Gastroesophageal sphincter (tissue), 4 donors: ENCODE measurements around the gene MRPS9. TPM values are rescaled to one million over a fixed set of nuclear protein-coding genes. Genes with fewer than 3 reads are reported as not detected.
A peak's percentile ranks its signal among the peaks of the same experiment; 100 is the strongest.

Source experiments
- ATAC-seq: fragments of 150-250 bp; one replicate; pipeline ENCODE4 v1.9.1; 2016; ENCODE audit warnings: mild to moderate bottlenecking, moderate library complexity
- H3K27ac ChIP-seq, 4 donors: fragments of 200-600 bp; sonication (generic) in 3 of 4; 1 replicate in 3 of 4; 2 replicates in 1 of 4; pipeline ENCODE4 v1.5.1; 2016 to 2019
- H3K27me3 ChIP-seq: fragments of 200-600 bp; sonication (generic); one replicate; pipeline ENCODE4 v1.5.1; 2019
- H3K36me3 ChIP-seq, 2 donors: fragments of 200-600 bp; sonication (generic); one replicate each; pipeline ENCODE4 v1.5.1; 2019; ENCODE audit warnings: control low read depth in 1 of 2
- H3K4me1 ChIP-seq, 3 donors: fragments of 200-600 bp; sonication (generic); 1 replicate in 2 of 3; 2 replicates in 1 of 3; pipeline ENCODE4 v1.5.1; 2016 to 2019; ENCODE audit warnings: control low read depth in 2 of 3
- H3K4me3 ChIP-seq, 2 donors: fragments of 200-600 bp; sonication (generic); one replicate each; pipeline ENCODE4 v1.5.1; 2019; ENCODE audit warnings: mild to moderate bottlenecking in 1 of 2, moderate library complexity in 1 of 2
- H3K9me3 ChIP-seq, 3 donors: fragments of 200-600 bp; sonication (generic); one replicate each; pipeline ENCODE4 v1.5.1; 2017 to 2019; ENCODE audit warnings: control low read depth in 2 of 3
- EP300 ChIP-seq: sonication (generic); formaldehyde crosslinking; IDR thresholded peaks from one replicate; pipeline ENCODE4 v1.6.1; 2017; ENCODE audit warnings: antibody characterized with exemption, mild to moderate bottlenecking
- POLR2A ChIP-seq, 2 donors: fragments of 450-650 bp; IDR thresholded peaks; one replicate each; pipeline ENCODE4 v1.6.1; 2017; ENCODE audit warnings: antibody characterized with exemption in 2 of 2, mild to moderate bottlenecking in 2 of 2, moderate library complexity in 1 of 2
- POLR2AphosphoS5 ChIP-seq: sonication (generic); formaldehyde crosslinking; IDR thresholded peaks from one replicate; pipeline ENCODE4 v1.6.1; 2017; ENCODE audit warnings: antibody characterized with exemption
- WGBS, 2 donors: methylation state at CpG; one replicate each; pipeline ENCODE4 v1.1.5; 2018; ENCODE audit warnings: low coverage in 1 of 2; 5-methylcytosine and 5-hydroxymethylcytosine counted together
- total RNA-seq, 4 donors: library from RNA; depleted of rRNA; stranded (reverse); fragments of >200 nt; gene quantifications; one replicate each; pipeline ENCODE4 v1.1.0, GENCODE V29; 2016
- TF ChIP-seq, protein P1 (sequence below), 4 experiments: fragments of 200-600 bp in 2 of 4; fragments of 450-650 bp in 2 of 4; sonication (generic) in 1 of 4; IDR thresholded peaks; one replicate each; pipeline ENCODE4 v1.5.1; 2017 to 2019; ENCODE audit warnings: antibody characterized with exemption in 4 of 4, mild to moderate bottlenecking in 2 of 4, moderate library complexity in 2 of 4

MRPS9 gene
- total RNA-seq, 4 donors from 2014 or later = 21.1 to 26.8 (median 23.2) TPM

DNA sequence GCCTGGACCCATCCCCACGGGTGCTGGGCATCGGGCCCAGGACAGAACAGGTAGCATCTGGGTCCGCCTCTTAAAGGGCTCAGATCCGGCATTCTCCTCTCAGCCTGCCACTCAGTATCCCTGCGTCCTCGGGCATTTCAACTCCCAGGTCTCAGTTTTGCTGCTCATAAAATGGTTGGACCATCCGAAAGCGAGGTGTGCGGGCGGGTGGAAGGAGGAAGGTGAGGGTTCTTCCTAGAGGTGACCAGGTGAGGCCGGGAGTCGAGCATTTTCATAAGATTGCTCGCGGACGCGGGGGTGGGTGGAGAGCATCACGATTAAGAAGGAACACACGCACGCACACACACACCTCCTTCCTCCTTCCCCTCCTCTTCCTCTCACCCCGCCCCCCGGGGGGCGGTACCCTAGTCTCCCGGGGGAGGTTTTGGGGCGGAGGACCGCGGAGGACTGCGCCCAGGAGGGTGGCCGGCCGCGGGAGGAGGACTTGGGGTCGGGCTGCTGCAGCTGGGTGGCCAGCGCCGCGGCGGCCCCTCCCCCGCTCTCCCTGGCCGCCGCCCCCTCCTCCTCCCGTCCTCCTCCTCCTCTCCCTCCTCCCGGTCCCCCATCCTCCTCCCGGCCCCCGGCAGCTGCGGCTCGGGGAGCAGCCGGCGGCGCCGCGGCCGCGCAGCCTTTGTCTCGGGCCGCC, 105.7 kb downstream of the MRPS9 start:
- 2% methylated on average over 9 of the region's 53 CpGs; no CpG with 5 or more reads in 1 of the 2 donors for WGBS, 2 donors
- Histone ChIP-seq H3K4me1 (peaks cover 0 to 17% (median 0%) of the 10 kb centered on the region in 3 donors), H3K27ac (no peak overlapping the region), H3K27me3 (peaks cover 68% of the 10 kb centered on the region), H3K9me3 (no peaks in the 10 kb centered on the region), H3K36me3 (no peaks in the 10 kb centered on the region), H3K4me3 (peak overlapping the region in 1 of 2 donors; percentile 45)
- no peak for TF ChIP-seq EP300
- TF ChIP-seq POLR2A (IDR thresholded peaks at IDR 0.05) = no peak
- TF ChIP-seq, protein P1, sequence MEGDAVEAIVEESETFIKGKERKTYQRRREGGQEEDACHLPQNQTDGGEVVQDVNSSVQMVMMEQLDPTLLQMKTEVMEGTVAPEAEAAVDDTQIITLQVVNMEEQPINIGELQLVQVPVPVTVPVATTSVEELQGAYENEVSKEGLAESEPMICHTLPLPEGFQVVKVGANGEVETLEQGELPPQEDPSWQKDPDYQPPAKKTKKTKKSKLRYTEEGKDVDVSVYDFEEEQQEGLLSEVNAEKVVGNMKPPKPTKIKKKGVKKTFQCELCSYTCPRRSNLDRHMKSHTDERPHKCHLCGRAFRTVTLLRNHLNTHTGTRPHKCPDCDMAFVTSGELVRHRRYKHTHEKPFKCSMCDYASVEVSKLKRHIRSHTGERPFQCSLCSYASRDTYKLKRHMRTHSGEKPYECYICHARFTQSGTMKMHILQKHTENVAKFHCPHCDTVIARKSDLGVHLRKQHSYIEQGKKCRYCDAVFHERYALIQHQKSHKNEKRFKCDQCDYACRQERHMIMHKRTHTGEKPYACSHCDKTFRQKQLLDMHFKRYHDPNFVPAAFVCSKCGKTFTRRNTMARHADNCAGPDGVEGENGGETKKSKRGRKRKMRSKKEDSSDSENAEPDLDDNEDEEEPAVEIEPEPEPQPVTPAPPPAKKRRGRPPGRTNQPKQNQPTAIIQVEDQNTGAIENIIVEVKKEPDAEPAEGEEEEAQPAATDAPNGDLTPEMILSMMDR (IDR thresholded peaks at IDR 0.05) = no peak
- no peak for TF ChIP-seq POLR2AphosphoS5
- ATAC-seq = no peak

DNA sequence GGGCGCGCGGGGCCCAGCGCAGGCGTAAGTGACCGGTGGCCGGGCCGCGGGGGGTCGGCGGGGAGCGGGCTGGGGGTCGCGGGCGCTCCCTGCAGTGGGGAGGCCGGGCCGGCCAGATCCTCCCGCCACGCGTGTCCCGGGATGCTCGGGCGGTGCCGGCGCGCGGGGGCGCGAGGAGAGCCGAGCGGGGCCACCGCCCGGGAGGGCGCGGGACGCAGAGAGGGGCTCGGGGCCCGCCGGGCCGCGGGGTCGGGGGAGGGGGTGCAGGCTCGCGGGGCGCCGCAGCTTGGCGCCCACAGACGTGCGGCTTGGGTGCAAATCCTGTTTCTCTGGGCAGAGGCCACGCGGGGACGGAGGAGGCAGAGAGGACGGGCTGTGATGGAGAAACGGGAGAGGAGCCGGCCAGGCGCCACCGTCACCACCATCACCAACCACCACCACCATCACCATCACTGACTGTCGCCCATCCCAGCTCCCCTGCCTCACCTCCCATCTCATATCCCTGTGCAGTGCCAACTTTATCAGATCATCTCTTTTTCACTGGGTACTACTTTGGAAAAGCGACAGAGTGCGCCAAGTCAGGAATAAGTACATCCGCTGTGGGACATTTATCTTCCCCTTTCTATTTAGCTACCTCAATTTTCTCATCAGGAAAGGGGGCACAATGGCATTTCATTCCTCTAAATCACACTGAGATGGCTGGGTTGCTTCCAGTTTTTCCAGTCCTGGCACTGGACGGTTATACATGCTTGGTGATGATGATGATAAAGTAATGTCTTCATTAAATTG, 106.5 kb downstream of the MRPS9 start:
- Histone ChIP-seq H3K36me3 (no peaks in the 10 kb centered on the region), H3K27me3 (peaks cover 68% of the 10 kb centered on the region), H3K27ac (no peak overlapping the region), H3K4me3 (peak overlapping the region in 1 of 2 donors; percentile 45), H3K9me3 (no peaks in the 10 kb centered on the region), H3K4me1 (peaks cover 0 to 17% (median 0%) of the 10 kb centered on the region in 3 donors)
- WGBS, 2 donors = 5 to 6% methylated on average over 18 to 30 of the region's 62 CpGs
- no peak for ATAC-seq
- TF ChIP-seq POLR2A (IDR thresholded peaks at IDR 0.05) = no peak

DNA sequence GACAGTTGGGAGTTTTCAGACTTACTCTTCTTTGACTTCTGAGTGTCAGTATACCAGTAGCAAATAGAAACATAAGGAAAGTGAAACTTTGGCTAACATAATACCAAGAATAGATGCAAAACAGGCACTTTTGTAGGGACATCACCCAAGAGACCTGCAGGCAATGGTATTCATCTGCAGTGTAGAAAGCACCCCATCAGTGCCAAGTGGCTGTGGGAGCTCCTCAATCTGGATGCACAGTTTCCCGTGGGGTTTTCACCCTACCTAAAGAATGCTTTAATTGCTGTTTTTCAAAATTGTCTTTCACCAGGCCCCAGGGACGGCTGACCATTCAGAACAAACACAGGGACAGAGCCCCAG, 107.1 kb downstream of the MRPS9 start:
- no peak overlapping the region for H3K27ac ChIP-seq
- TF ChIP-seq, protein P1 (IDR thresholded peaks at IDR 0.05) = no peak
- TF ChIP-seq POLR2AphosphoS5 = no peak
- no peak for TF ChIP-seq POLR2A (IDR thresholded peaks at IDR 0.05)
- TF ChIP-seq EP300 = no peak
- H3K9me3 ChIP-seq = no peaks in the 10 kb centered on the region
- H3K4me1 ChIP-seq = peaks cover 0 to 17% (median 0%) of the 10 kb centered on the region in 3 donors
- no peak for ATAC-seq
- H3K36me3 ChIP-seq = no peaks in the 10 kb centered on the region
- peaks cover 68% of the 10 kb centered on the region for H3K27me3 ChIP-seq
- H3K4me3 ChIP-seq = no peak overlapping the region
- WGBS, 2 donors = 0 to 64% methylated on average over 1 to 2 of the region's 2 CpGs

DNA sequence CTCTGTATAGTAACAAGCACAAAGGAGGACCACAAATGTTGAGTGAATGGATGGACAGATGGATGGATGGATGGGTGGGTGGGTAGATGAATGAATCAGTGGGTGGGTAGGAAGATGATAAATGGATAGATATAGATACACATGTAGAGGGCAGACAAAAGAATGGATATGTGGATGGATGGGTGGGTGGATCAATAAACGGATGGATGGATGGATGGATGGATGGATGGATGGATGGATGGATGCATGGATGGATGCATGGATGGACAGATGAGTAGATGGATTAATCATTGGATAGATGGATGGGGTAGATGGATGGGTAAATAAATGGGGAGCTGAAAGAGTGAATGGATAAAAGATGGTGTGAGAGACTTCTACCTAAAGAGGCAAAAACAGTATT, 111.4 kb downstream of the MRPS9 start:
- 88% methylated on average over 1 of the region's 1 CpG; no CpG with 5 or more reads in 1 of the 2 donors for WGBS, 2 donors
- Histone ChIP-seq H3K4me1 (peaks cover 0 to 6% (median 0%) of the 10 kb centered on the region in 3 donors), H3K4me3 (no peak overlapping the region), H3K36me3 (no peaks in the 10 kb centered on the region), H3K9me3 (no peaks in the 10 kb centered on the region), H3K27ac (no peak overlapping the region), H3K27me3 (peaks cover 51% of the 10 kb centered on the region)
- no peak for ATAC-seq
- no peak for TF ChIP-seq POLR2A (IDR thresholded peaks at IDR 0.05)
- no peak for TF ChIP-seq POLR2AphosphoS5
- TF ChIP-seq, protein P1 (IDR thresholded peaks at IDR 0.05) = no peak
- TF ChIP-seq EP300 = no peak

Other genes starting within 250 kb of the MRPS9 start
- 10 to 100 TPM in 2 of 4 donors, under 1 TPM in 1, not detected in 1; 0.20 to 25.6 (median 13.5) TPM for gene POU3F3, start 184.0 kb upstream of the MRPS9 start, total RNA-seq
- gene GPR45, start 203.7 kb downstream of the MRPS9 start, total RNA-seq = not detected